Rectal smooth muscle tissue (tissue), 1 donor: Measurements from ENCODE around the gene PSAP.

ENCODE experiments used
- H3K27ac ChIP-seq: one replicate; pipeline ENCODE4 v1.7.0; 2013; ENCODE audit warnings: low read depth, low read length, inconsistent platforms
- H3K27me3 ChIP-seq: one replicate; pipeline ENCODE4 v1.7.0; 2013; ENCODE audit warnings: low read length; ENCODE audit not compliant: control insufficient read depth, insufficient read depth
- H3K36me3 ChIP-seq: one replicate; pipeline ENCODE4 v1.7.0; 2013; ENCODE audit warnings: low read length; ENCODE audit not compliant: control insufficient read depth, insufficient read depth
- H3K4me1 ChIP-seq: one replicate; pipeline ENCODE4 v1.7.0; 2013; ENCODE audit warnings: low read length; ENCODE audit not compliant: control insufficient read depth, insufficient read depth
- H3K4me3 ChIP-seq: one replicate; pipeline ENCODE4 v1.7.0; 2013; ENCODE audit warnings: low read length
- H3K9ac ChIP-seq: one replicate; pipeline ENCODE4 v1.7.0; 2013; ENCODE audit warnings: low read length

The PSAP gene

DNA sequence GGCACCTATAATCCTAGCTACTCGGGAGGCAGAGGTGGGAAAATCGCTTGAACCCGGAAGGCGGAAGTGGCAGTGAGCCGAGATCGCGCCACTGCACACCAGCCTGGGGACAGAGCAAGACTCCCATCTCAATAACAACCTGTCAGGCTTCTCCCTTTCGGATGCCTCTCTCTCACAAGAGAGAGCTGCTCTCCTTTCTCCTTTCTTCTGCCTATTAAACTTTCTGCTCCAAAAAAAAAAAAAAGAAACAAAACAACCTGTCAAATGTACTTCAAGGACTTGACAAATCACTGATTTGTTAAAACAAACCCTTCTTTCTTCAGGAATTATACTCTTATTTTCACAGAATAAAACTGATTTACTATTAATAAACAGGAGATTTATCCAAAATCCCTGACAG lies 3.6 kb downstream of the PSAP start:
- no peak overlapping the region for H3K4me3 ChIP-seq
- H3K9ac ChIP-seq: no peak overlapping the region
- no peaks in the 10 kb centered on the region for H3K27me3 ChIP-seq
- H3K36me3 ChIP-seq: peaks cover 3% of the 10 kb centered on the region
- no peak overlapping the region for H3K27ac ChIP-seq
- peaks cover 8% of the 10 kb centered on the region for H3K4me1 ChIP-seq

DNA sequence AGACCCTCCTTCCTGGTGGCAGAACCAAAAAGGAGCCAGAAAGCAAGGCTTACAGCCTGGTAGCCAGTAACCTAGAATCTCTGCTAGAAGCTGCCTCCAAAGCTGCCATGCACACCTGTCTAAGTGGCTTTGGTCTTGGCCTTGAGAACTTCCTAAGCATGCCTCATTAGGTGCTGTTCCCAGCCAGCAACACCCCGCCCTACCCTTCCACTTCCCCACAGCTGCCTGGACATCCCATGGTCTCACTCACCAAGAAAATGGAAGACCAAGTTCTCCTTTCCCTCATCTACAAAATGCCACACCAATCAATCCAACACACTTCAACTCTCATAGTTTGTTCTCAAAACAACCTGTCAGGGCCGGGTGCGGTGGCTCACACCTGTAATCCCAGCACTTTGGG lies 4.2 kb downstream of the PSAP start:
- H3K36me3 ChIP-seq: peaks cover 3% of the 10 kb centered on the region
- H3K27ac ChIP-seq: no peak overlapping the region
- H3K9ac ChIP-seq: no peak overlapping the region
- no peak overlapping the region for H3K4me3 ChIP-seq
- no peaks in the 10 kb centered on the region for H3K27me3 ChIP-seq
- peaks cover 8% of the 10 kb centered on the region for H3K4me1 ChIP-seq

DNA sequence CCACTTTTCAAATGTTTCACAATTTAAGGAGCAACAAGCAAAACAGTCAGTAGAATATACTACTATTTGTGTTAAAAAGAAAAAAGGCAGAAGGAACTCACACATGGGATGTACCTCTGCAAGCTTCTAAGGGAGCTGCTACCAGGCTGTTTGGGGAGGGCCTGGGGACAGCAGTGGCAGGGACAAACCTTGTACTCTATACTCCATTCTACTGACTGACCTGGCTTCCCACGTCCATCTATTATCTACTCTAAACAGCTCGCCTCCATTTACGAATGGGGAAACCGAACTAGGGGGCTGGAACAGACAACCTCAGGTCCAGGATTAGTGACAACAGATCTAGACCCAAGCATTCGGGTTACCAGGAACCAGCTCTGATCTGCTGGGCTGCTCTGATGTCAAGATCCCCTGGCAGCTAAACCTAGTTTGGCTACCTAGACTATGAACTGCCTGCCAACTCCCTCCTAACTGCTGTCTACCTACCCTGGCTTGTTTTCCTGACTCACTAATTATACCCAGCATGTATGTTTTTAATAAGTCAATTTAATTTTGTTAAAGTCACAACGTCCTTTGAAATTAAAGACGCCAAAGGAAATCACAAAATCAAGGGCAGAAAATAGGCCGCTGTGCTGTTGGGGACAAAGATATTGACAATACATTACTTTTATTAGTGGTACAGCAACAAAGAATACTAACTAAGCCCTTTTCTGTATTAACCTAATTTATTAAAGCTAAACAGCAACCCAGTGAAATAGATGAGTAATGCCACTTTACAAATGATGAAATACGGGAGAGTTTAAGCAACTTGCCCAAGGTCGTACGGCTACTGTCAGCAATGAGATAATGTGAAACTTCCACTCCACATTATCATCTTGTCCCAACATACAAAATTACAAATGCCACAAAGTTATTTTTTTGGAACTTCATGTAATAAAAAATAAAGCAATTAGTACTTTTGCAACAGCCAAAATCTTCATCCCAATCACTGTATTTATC lies 5.3 kb downstream of the PSAP start:
- Histone ChIP-seq H3K36me3 (peaks cover 3% of the 10 kb centered on the region), H3K4me1 (peaks cover 6% of the 10 kb centered on the region), H3K27ac (no peak overlapping the region), H3K27me3 (no peaks in the 10 kb centered on the region), H3K9ac (no peak overlapping the region), H3K4me3 (no peak overlapping the region)

- H3K9ac ChIP-seq: no peak overlapping the region
- H3K4me3 ChIP-seq: no peak overlapping the region
- H3K4me1 ChIP-seq: peaks cover 12% of the 10 kb centered on the region
- no peaks in the 10 kb centered on the region for H3K27me3 ChIP-seq
- no peak overlapping the region for H3K27ac ChIP-seq
- peaks cover 3% of the 10 kb centered on the region for H3K36me3 ChIP-seq
Measured at GRCh38 chr10:71844695-71845094, 6.4 kb downstream of the PSAP start.

DNA sequence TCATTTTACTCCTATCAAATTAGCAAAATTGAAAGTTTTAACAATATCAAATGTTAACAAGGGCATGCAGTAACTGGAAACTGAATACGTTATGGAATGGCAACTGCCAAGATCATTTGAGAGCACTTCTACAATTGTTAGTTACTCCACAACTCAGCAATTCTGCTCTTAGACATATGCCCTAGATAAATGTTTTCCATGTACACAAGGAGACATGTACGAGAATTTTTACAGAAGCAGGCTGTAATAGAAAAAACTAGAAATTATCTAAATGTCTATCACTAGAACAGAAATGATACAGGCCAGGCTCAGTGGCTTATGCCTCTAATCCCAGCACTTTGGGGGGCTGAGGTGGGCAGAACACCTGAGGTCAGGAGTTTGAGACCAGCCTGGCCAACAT lies 7.0 kb downstream of the PSAP start:
- Histone ChIP-seq H3K4me1 (peaks cover 12% of the 10 kb centered on the region), H3K27me3 (no peaks in the 10 kb centered on the region), H3K27ac (no peak overlapping the region), H3K36me3 (peaks cover 3% of the 10 kb centered on the region), H3K9ac (no peak overlapping the region), H3K4me3 (no peak overlapping the region)

- Histone ChIP-seq H3K36me3 (peaks cover 3% of the 10 kb centered on the region), H3K4me1 (peaks cover 13% of the 10 kb centered on the region), H3K27me3 (no peaks in the 10 kb centered on the region), H3K27ac (no peak overlapping the region), H3K4me3 (no peak overlapping the region), H3K9ac (no peak overlapping the region)
Measured at GRCh38 chr10:71842856-71843686, 8.0 kb downstream of the PSAP start.

- no peak overlapping the region for H3K9ac ChIP-seq
- no peak overlapping the region for H3K27ac ChIP-seq
- H3K27me3 ChIP-seq: no peaks in the 10 kb centered on the region
- peaks cover 17% of the 10 kb centered on the region for H3K4me1 ChIP-seq
- H3K4me3 ChIP-seq: no peak overlapping the region
- H3K36me3 ChIP-seq: no peaks in the 10 kb centered on the region
Measured at GRCh38 chr10:71842422-71842821, 8.6 kb downstream of the PSAP start.

- H3K27ac ChIP-seq: no peak overlapping the region
- peaks cover 30% of the 10 kb centered on the region for H3K4me1 ChIP-seq
- H3K36me3 ChIP-seq: no peaks in the 10 kb centered on the region
- no peak overlapping the region for H3K9ac ChIP-seq
- H3K4me3 ChIP-seq: no peak overlapping the region
- no peaks in the 10 kb centered on the region for H3K27me3 ChIP-seq
Measured at GRCh38 chr10:71840958-71841335, 10.1 kb downstream of the PSAP start.

DNA sequence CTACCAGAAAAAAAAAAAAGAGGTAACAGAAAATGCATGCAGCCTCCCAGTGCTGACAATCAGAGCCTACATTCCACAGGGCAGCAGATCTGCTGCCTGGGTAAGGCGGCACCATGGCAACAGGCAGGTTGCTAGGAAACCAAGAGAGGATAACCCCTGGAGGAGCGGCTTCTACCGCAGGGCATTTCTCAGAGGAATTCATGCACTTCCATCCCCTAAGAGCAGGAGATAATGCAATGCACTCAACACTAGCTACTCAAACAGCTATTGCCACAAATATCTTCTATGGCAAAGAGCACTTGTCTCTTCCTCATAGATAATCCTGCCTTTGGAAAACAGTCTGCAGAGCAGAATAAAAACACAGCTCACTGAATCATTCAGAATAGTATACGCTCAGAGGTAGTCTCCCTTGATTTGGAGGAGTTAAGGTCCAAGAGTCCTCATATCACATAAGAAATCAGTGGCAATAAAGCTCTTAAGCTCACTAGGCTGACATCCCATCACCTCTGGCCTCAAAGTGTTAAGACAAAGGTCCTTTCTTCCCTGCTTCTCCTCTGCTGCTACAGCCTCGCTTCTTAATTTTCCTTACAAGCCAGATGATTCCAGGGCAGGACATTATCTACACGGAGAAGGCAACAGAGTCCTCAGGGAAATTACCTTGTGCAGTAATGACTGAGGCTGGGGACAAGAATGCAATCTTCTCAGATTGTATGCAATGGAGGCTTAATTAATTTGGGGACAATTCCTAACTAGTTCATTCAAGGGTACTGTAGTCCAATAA lies 10.7 kb downstream of the PSAP start:
- Histone ChIP-seq H3K27me3 (no peaks in the 10 kb centered on the region), H3K27ac (peak overlapping the region; percentile 3), H3K36me3 (no peaks in the 10 kb centered on the region), H3K4me3 (no peak overlapping the region), H3K9ac (no peak overlapping the region), H3K4me1 (peaks cover 32% of the 10 kb centered on the region)

DNA sequence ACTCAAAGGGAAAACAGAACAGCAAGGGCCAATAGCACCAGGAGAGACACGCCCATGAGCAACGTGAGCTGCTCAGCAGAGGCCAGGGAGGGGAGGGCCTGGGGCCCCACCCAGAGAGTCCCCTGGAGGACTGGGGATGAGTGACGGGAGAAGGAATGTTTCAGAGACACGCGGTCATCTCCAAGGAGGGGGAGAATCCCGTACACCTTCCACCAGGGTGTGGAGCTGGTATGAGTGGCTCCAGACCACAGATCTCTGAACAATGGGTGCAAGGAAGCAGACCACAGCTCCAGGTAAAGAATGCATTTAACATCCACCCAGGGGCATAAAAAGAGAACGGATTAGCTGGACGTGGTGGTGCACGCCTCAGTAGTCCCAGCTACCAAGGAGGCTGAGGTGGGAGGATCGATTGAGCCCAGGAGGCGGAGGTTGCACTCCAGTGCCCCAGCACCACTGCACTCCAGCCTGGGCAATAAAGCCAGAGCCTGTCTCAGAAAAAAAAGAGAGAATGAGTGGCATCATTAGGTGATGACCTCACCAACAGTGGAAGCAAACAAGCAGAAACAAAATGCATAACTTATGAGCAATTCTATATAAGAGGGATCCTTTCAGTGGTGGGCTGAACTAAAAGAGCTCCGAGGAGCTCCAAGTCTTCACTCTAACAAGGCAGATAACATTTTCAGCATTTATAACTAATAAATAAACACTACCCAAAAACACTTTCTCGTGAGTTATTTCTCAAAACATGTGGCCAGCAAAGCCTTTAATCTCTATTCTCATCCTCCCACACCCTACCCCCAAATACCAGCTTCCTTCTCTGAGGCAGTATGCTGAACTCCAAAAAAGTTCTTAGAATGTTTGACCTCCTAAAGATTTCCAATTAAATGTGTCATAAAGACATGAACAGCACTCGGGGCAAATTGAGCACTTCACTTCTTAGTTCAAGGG lies 12.5 kb downstream of the PSAP start:
- Histone ChIP-seq H3K36me3 (peaks cover 3% of the 10 kb centered on the region), H3K4me1 (peaks cover 32% of the 10 kb centered on the region), H3K4me3 (no peak overlapping the region), H3K27me3 (no peaks in the 10 kb centered on the region), H3K27ac (no peak overlapping the region), H3K9ac (no peak overlapping the region)

GRCh38 chr10:71837098-71837827 lies 13.8 kb downstream of the PSAP start:
- H3K9ac ChIP-seq: no peak overlapping the region
- H3K36me3 ChIP-seq: peaks cover 4% of the 10 kb centered on the region
- peaks cover 32% of the 10 kb centered on the region for H3K4me1 ChIP-seq
- H3K27ac ChIP-seq: no peak overlapping the region
- H3K4me3 ChIP-seq: no peak overlapping the region
- H3K27me3 ChIP-seq: no peaks in the 10 kb centered on the region
